Stimulated activated CD8-positive, alpha-beta memory T cell treated with anti-CD3 and anti-CD28 coated beads, Interleukin-12 subunit alpha, Interleukin-12 subunit beta, amount 100 ng/mL, for 1 hour (primary cell): Measurements from ENCODE around the gene KMO.

Experiments
- DNase-seq: peaks from one replicate; pipeline ENCODE4 v3.0.0-alpha.2; 2020; ENCODE audit warnings: low read depth

The KMO gene

GRCh38 chr1:241593186-241593585 is 61.0 kb downstream of the KMO start:
- DNase-seq = no peak

DNA sequence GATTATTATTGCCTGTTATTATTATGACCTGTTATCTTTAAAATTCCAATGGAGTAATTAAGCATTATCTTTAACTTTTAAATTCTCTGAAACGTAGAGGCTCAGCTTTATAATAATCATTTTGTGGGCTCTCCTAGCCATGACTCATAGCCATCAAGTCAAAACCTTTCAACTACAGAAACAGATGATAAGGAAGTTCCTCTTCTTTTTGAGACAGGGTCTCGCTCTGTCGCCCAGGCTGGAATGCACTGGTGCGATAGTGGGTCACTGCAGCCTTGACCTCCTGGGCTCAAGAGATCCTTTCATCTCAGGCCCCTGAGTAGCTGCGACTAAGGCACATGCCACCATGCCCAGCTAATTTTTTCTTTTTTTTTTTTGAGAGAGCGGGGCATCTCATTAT is 64.5 kb downstream of the KMO start:
- no peak for DNase-seq

GRCh38 chr1:241598249-241598648 is 66.1 kb downstream of the KMO start:
- DNase-seq = no peak

- no peak for DNase-seq
These were observed 68.3 kb downstream of the KMO start for GRCh38 chr1:241600496-241600901.

GRCh38 chr1:241603731-241604245 is 71.6 kb downstream of the KMO start:
- no peak for DNase-seq

DNA sequence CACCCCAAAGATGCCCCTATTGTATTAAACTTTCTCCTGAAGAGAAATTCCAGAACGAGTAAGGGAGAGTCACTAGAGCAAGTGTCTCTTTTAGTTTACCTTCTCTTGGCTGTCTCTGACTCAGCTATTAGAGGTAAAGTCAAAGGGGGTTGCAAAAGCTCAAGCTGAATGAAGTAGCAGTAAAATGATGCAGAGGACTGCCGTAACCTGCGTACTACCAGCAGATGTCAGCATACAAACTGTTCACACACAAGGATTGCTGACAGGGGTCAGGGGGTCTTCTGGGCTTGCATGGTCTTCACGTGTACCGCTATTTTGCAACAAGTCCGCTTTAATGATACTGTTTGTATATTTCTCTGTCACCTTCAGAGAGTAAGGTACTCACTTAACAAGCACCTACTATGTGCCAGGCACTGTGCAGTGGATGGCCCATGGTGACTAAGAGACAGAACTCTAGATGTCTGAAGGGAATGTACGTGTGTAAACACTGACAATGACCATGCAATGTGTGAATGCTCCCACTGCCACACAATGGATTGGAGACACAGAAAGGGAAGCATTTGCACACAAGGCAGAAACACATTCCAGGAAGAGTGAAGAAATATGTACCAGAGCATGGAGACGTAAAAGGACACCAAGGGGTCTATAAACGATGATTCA is 73.1 kb downstream of the KMO start:
- no peak for DNase-seq

GRCh38 chr1:241606544-241606943 is 74.4 kb downstream of the KMO start:
- no peak for DNase-seq

DNA sequence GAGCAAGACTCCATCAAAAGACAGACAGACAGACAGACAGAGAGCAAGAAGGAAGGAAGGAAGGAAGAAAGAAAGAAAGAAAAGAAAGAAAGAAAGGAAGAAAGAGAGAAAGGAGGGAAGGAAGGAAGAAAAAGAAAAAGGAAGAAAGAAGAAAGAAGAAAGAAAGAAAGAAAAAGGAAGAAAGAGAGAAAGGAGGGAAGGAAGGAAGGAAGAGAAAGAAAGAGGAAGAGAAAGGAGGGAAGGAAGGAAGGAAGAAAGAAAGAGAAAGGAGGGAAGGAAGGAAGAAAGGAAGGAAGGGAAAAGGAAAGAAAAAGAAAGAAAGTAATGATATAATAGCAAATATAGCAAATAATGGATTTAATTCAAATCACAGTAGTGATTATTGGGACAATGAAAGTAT is 75.3 kb downstream of the KMO start:
- DNase-seq = no peak

DNA sequence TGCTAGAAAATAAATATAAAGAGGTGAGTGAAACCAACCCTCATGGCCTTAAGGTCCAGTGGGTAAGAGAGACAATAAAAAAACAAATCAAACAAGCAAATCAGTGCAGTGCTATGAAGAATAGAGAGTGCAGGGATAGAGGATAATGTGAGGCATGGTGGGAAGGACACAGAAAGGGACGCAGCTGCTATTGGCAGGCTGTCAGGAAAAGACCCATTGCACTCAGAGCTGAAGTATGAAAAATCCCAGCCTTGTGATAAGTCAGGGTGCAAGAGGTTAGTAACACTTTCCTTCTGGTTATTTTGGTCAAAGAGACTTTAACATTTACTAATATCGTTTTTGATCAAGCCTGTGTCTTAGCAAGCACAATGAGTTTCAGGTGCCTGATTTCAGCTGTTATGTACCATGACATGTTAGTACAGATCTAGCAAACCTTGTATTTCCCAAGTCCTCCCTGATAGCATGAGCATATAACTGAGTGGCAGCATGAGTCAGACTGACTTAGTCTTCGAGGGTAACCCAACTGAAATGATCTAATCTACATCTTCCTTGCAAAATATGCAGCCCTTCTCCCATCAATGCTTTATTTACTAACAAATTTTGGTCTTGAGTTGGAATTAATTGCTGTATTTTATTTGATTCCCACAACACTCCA is 76.3 kb downstream of the KMO start:
- DNase-seq = no peak

GRCh38 chr1:241610056-241610815 is 78.1 kb downstream of the KMO start:
- no peak for DNase-seq

DNA sequence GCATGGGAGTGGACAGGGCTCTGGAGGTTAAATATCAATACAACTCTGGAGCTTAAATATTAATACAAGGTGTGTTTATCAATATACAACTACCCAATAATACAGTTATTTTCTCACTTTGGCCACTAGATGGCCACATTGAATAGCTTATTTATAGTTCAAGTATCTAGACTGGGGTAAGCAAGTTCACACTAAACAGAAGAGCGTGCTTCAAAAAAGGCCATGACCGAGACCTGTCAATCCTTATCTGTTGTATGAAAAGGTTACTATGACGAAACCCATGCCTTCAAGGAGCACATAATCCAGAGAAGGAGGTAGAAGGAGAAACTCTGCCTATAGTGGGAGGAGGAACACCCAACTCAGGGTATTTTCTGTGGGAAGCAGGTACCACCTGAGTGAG is 78.9 kb downstream of the KMO start:
- no peak for DNase-seq

GRCh38 chr1:241611736-241612135 is 79.6 kb downstream of the KMO start:
- DNase-seq = no peak

DNA sequence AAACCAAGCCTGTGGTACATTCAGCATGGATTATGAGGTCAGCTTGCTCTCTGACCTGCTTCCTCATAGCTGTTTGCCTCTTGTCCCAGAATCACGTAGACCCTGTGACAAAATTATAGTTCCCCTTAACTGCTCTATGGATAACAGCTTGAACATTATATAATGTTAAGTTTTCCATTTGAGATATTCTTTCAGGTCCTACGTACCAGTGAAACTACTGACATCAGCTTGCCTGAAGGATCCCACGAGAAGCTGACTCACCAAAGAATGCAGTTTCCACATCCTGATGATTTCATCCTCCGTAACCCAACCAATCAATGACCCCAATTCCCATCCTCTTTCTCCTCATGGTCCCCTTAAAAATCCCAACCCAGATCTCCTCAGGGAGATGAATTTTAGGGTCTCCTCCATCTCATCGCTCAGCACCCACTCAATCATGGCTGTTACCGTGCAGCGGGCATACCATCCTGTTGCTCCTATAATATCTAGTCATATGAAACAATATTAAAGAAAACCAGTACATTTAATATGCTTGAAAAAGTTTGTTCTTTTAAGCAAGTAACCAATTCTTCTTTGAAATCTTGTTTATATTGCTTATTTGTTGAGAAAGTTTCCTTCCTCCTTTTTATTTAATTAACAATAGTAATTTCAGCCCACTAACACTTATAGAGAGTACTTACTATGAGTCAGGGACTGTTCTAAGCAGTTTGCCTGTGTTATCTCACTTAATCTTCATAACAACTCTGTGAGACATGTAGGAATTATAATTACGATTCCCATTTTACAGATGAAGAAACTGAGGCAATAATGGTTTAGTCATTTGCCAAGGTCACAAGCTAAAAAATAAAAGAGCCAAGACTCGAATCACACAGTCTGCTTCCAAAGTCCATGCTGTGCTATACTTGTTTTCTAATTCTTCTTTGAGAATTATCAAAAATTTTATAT is 80.6 kb downstream of the KMO start:
- no peak for DNase-seq

GRCh38 chr1:241614144-241614543 is 82.0 kb downstream of the KMO start:
- no peak for DNase-seq

- DNase-seq = no peak
These were observed 82.4 kb downstream of the KMO start for GRCh38 chr1:241614572-241614971.

DNA sequence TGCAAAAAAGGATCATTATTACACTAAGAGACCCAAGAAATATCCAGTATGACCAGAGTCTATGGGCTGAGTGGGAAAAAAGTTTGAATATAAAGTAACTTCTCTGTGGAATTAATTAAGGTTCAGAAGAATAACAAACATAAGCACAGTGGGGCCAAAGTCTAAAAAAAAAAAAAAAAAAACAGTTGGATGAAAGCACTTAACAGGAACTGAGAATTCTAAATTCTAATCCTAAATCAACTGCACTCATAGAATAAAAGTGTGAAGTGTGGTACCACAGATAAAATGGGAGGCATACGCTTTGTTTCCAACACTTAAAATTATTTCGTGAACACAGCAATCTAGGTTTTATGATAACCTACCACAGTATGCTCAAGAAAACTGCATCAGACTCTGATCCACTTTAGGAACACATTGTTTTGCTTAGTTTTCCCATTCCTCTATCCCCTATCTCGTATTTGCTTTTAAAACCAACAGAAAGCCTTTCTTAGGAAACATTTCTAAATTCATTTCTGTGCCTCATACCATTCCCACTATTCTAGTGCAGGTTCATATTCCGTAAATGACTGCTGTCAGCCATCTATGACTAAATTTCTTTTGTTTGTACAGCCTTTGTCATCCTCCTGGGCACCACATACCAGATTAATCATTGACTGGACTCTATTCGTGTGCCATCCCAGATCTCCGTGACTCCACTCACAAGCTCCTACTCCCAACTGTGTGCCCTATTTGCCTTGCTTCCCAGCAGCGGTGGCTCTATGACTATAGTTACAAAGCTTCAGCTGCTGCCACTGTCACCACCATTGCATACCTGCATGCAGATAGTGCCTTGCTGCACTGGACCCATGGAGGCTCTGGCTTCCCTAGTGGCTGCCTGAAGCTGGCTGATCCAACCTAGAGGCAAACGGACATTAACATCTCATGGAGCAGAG is 83.1 kb downstream of the KMO start:
- DNase-seq = no peak

GRCh38 chr1:241617426-241617825 is 85.2 kb downstream of the KMO start:
- DNase-seq = no peak

- no peak for DNase-seq
These were observed 90.5 kb downstream of the KMO start for GRCh38 chr1:241622669-241623068.

DNA sequence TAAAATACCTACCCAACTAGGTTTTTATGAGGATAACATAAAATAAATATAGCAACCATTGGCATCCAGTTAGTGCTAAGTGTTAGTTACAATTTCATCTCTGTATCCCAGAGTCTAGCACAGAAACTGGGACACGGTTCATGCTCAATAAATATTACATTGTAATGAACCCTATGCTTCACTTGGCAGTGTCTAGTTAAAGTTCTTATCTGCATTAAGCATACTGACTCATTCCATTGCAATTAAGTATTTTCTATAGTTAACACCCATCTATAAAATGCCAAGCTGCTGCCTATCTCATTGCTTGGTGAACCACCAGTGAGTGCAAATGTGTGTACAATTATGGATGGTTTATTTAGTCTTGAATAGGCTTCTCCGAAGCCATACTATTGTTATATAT is 92.8 kb downstream of the KMO start:
- DNase-seq = no peak

GRCh38 chr1:241627453-241628259 is 95.5 kb downstream of the KMO start:
- DNase-seq = no peak
